GM12878 (cell line): ENCODE results near the gene LRRC52. TPM values are rescaled to one million over a fixed set of nuclear protein-coding genes. Genes with fewer than 3 reads are reported as not detected.

ENCODE experiments used
- ATAC-seq: fragments of 200-7000 bp; cut with Tn5 transposase; 3 replicates; pipeline ENCODE4 v1.9.1; 2020; ENCODE audit warnings: mild to moderate bottlenecking, moderate library complexity
- BruUV-seq: library from RNA; stranded (reverse); fragments of 400-500 nt; replicated peaks from 2 replicates; lab custom pipeline; 2021; lab: Mats Ljungman, UMichigan
- CTCF ChIA-PET: fragments of 300-600 bp; sonication (Branson Sonifier 250); formaldehyde crosslinking; extraction: SDS; loops from one replicate; lab custom pipeline; 2021; ENCODE audit warnings: inconsistent platforms; lab: Yijun Ruan, JAX
- POLR2A ChIA-PET: fragments of 350-600 bp; formaldehyde crosslinking; extraction: SDS; loops from one replicate; lab custom pipeline; 2021; ENCODE audit warnings: inconsistent platforms; lab: Charles Lee
- RAD21 ChIA-PET: fragments of 300-600 bp; sonication (Branson Sonifier 250); formaldehyde crosslinking; loops from one replicate; lab custom pipeline; 2023; ENCODE audit warnings: antibody characterized with exemption; ENCODE audit not compliant: unreplicated experiment; lab: Charles Lee
- SMC1A ChIA-PET: fragments of 300-600 bp; sonication (Branson Sonifier 250); formaldehyde crosslinking; loops from one replicate; lab custom pipeline; 2023; ENCODE audit not compliant: unreplicated experiment, uncharacterized antibody; lab: Charles Lee
- DNase-seq: peaks from one replicate; pipeline ENCODE4 v3.0.0-alpha.2; 2011; ENCODE audit warnings: low read depth, low spot score
- FAIRE-seq: peaks from 3 replicates; lab custom pipeline; 2011; peaks lifted over from hg19 to GRCh38; lab: Jason Lieb, UNC
- H2AFZ ChIP-seq: 2 replicates; pipeline ENCODE4 v1.6.0; 2011; ENCODE audit warnings: low read depth, low read length, control low read depth; ENCODE audit not compliant: control insufficient read depth
- H3K27ac ChIP-seq: 2 replicates; pipeline ENCODE4 v1.5.1; 2011; ENCODE audit warnings: control low read depth; ENCODE audit not compliant: control insufficient read depth, insufficient read depth
- H3K27me3 ChIP-seq, 2 experiments: replicated peaks in 1 of 2; 2 replicates each; pipeline versions ENCODE4 v1.6.0 to v1.6.1; 2011; ENCODE audit warnings: low read length in 1 of 2; ENCODE audit not compliant: control insufficient read depth in 2 of 2, insufficient read depth in 2 of 2
- H3K36me3 ChIP-seq, 2 experiments: 2 replicates each; pipeline ENCODE4 v1.5.1; 2011; ENCODE audit warnings: low read length in 1 of 2; ENCODE audit not compliant: control insufficient read depth in 2 of 2, insufficient read depth in 2 of 2
- H3K4me1 ChIP-seq: 2 replicates; pipeline ENCODE4 v1.6.1; 2011; ENCODE audit warnings: mild to moderate bottlenecking, low read length, moderate library complexity, mixed read lengths; ENCODE audit not compliant: control insufficient read depth, insufficient read depth
- H3K4me2 ChIP-seq: 2 replicates; pipeline ENCODE4 v1.6.0; 2011; ENCODE audit warnings: control low read depth; ENCODE audit not compliant: control insufficient read depth, insufficient read depth
- H3K4me3 ChIP-seq: fragments of 200-600 bp; sonication (generic); 2 replicates; pipeline ENCODE4 v1.5.1; 2016
- H3K79me2 ChIP-seq: 2 replicates; pipeline ENCODE4 v1.6.0; 2011; ENCODE audit warnings: low read length; ENCODE audit not compliant: control insufficient read depth, insufficient read depth
- H3K9ac ChIP-seq: 2 replicates; pipeline ENCODE4 v1.8.0; 2011; ENCODE audit warnings: low read length, control low read depth, mixed read lengths; ENCODE audit not compliant: control insufficient read depth, insufficient read depth
- H3K9me3 ChIP-seq: replicated peaks from 3 replicates; pipeline ENCODE4 v1.5.1; 2011; ENCODE audit warnings: mild to moderate bottlenecking, low read length; ENCODE audit not compliant: control insufficient read depth, insufficient read depth
- H4K20me1 ChIP-seq: 2 replicates; pipeline ENCODE4 v1.6.0; 2011; ENCODE audit not compliant: control insufficient read depth, insufficient read depth
- BMI1 ChIP-seq: fragments of 450-650 bp; IDR thresholded peaks from 2 replicates; pipeline ENCODE4 v1.6.1; 2016; ENCODE audit warnings: mild to moderate bottlenecking, moderate library complexity, borderline replicate concordance
- CREB1 ChIP-seq: IDR thresholded peaks from 2 replicates; pipeline ENCODE4 v1.6.1; 2012; ENCODE audit warnings: low read depth, mild to moderate bottlenecking, inconsistent platforms
- CREM ChIP-seq: IDR thresholded peaks from 2 replicates; pipeline ENCODE4 v1.6.1; 2014; ENCODE audit warnings: antibody characterized with exemption, low read depth
- EGR1 ChIP-seq, 2 experiments: IDR thresholded peaks; 1 replicate in 1 of 2; 2 replicates in 1 of 2; pipeline ENCODE4 v1.6.1; 2011 to 2012; ENCODE audit warnings: low read depth in 2 of 2, low read length in 2 of 2, borderline replicate concordance in 1 of 2, mild to moderate bottlenecking in 1 of 2, moderate library complexity in 1 of 2
- FOXK2 ChIP-seq: fragments of 450-650 bp; IDR thresholded peaks from 2 replicates; pipeline ENCODE4 v1.6.1; 2017; ENCODE audit warnings: mild to moderate bottlenecking, moderate library complexity
- GABPA ChIP-seq: IDR thresholded peaks from 2 replicates; pipeline ENCODE4 v1.6.1; 2014; ENCODE audit warnings: antibody characterized with exemption, low read depth, mild to moderate bottlenecking, inconsistent platforms
- IKZF1 ChIP-seq: fragments of 450-650 bp; conservative IDR thresholded peaks from 2 replicates; pipeline ENCODE4 v1.6.1; 2017; ENCODE audit warnings: antibody characterized with exemption, mild to moderate bottlenecking
- JUND ChIP-seq: IDR thresholded peaks from 2 replicates; pipeline ENCODE4 v1.6.1; 2012; ENCODE audit warnings: low read depth, mild to moderate bottlenecking, low read length, improper control_type of control experiment, moderate library complexity
- KDM1A ChIP-seq: fragments of 200-600 bp; sonication (generic); IDR thresholded peaks from 2 replicates; pipeline ENCODE4 v1.6.1; 2016; ENCODE audit warnings: borderline replicate concordance
- MTA3 ChIP-seq: IDR thresholded peaks from 2 replicates; pipeline ENCODE4 v1.6.1; 2012; ENCODE audit warnings: low read length, inconsistent platforms, borderline replicate concordance
- NFYA ChIP-seq: IDR thresholded peaks from 2 replicates; pipeline ENCODE4 v1.6.1; 2011; ENCODE audit warnings: low read depth, mild to moderate bottlenecking, low read length, improper control_type of control experiment, borderline replicate concordance
- PAX8 ChIP-seq: fragments of 450-650 bp; IDR thresholded peaks from 2 replicates; pipeline ENCODE4 v1.6.1; 2017; ENCODE audit warnings: mild to moderate bottlenecking, moderate library complexity
- RAD21 ChIP-seq: IDR thresholded peaks from 2 replicates; pipeline ENCODE4 v1.6.1; 2011; ENCODE audit warnings: mild to moderate bottlenecking, low read depth, low read length, moderate library complexity; ENCODE audit not compliant: insufficient read depth
- SUZ12 ChIP-seq: fragments of 200-600 bp; sonication (generic); IDR thresholded peaks from one replicate; pipeline ENCODE4 v1.6.1; 2018; ENCODE audit warnings: antibody characterized with exemption, mild to moderate bottlenecking; ENCODE audit not compliant: unreplicated experiment
- ZNF217 ChIP-seq: fragments of 450-650 bp; IDR thresholded peaks from 2 replicates; pipeline ENCODE4 v1.6.1; 2017; ENCODE audit warnings: antibody characterized with exemption, mild to moderate bottlenecking
- WGBS: methylation state at CpG from one replicate; pipeline ENCODE4 v1.1.6; 2016; ENCODE audit warnings: low lambda C conversion rate; ENCODE audit not compliant: insufficient replicate concordance, insufficient coverage; ENCODE audit errors: missing lambda C conversion rate; 5-methylcytosine and 5-hydroxymethylcytosine counted together
- in situ Hi-C: fragments of 300-500 bp; cut with MboI; formaldehyde crosslinking; loops from 9 replicates; pipeline ENCODE4 v1.14.3; 2018; ENCODE audit warnings: mixed read lengths
- intact Hi-C: fragments of 100-400 bp; cut with micrococcal nuclease; formaldehyde crosslinking; loops from one replicate; pipeline ENCODE4 v1.14.2; 2022; ENCODE audit not compliant: unreplicated experiment
- polyA plus RNA-seq, 11 experiments: library from polyadenylated mRNA; depleted of rRNA in 4 of 11; unstranded in 6 of 11; stranded (reverse) in 5 of 11; fragments of >200 nt; fragmentation: Nextera tagmentation in 4 of 11; fragmentation: Illumina TruSeq in 1 of 11; extraction: Ambion mirVana in 4 of 11; extraction: Trizol in 1 of 11; gene quantifications; 1 replicate in 1 of 11; 2 replicates in 10 of 11; pipeline versions ENCODE4 v1.2.1 to v1.2.3, GENCODE V29; 2011 to 2016; ENCODE audit warnings: inconsistent platforms in 2 of 11, missing spikeins in 2 of 11, low read depth in 1 of 11
- total RNA-seq, 4 experiments: library from RNA; depleted of rRNA in 3 of 4; stranded (reverse); fragments of >200 nt in 3 of 4; fragmentation: Illumina TruSeq in 1 of 4; extraction: Trizol in 1 of 4; gene quantifications; 2 replicates each; pipeline versions ENCODE4 v1.2.1 to v1.2.3, GENCODE V29; 2013 to 2021

LRRC52 gene
- total and polyA plus RNA-seq, 10 of the 15 experiments (the other 5 are each of a cell fraction or from before 2014, with no cell fraction given): not detected

DNA sequence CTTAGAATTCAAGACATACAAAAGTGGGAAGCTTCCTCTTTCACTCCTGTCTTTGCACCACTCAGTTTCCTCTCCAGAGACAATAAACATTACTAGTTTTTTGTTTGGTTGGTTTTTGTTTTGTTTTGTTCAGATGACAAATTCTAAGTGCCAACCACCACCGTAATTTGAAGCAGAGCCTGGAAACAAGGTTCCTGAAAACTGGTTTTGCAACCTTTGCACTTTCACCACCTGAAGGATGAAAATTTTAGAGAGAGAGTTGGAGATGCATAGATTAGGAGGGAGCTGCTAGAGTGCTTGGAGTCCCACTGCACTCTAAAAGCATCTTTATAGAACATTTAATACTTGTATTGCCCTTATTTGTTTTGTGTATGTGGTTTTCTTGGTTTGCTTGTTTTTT, 67.1 kb downstream of the LRRC52 start (continued):
- TF ChIP-seq NFYA: no peak
- TF ChIP-seq KDM1A: no peak

DNA sequence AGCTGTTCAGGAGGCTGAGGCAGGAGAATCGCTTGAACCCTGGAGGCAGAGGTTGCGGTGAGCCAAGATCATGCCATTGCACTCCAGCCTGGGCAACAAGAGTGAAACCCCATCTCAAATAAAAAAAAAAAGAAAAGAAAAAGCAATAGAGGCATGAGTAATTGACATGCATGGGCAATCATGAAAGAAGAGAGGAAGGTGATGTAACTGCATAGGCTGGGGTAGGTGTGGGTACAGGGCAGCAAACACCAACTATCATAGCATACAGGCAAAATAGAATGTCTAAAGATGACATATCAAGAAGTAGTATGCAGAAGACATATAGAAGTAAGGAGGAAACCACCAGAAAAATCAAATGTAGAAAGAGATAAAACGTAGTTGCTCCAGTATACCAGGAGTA, 68.3 kb downstream of the LRRC52 start:
- ChIA-PET CTCF (interaction anchor here (0.8 kb wide), 1 partner anchor 19 kb away, joined by 3 read pairs; no protein-coding TSS in a partner anchor), RAD21 (no interaction called here), SMC1A (no interaction called here), POLR2A (no interaction called here)
- H3K36me3 ChIP-seq: no peaks in the 10 kb centered on the region
- no peaks in the 10 kb centered on the region for H3K4me1 ChIP-seq
- no peak overlapping the region for H3K4me2 ChIP-seq
- intact Hi-C loops (no loop called here), in situ Hi-C loops (no loop called here)
- H3K4me3 ChIP-seq: no peak overlapping the region
- H3K9me3 ChIP-seq: no peaks in the 10 kb centered on the region
- BruUV-seq: no TSS peak
- H3K9ac ChIP-seq: no peak overlapping the region
- no peak for DNase-seq
- no peaks in the 10 kb centered on the region for H4K20me1 ChIP-seq
- no peak overlapping the region for H3K27ac ChIP-seq
- peak; percentile 92 for ATAC-seq
- FAIRE-seq: no peak
- TF ChIP-seq CREB1: no peak
- TF ChIP-seq CREM: no peak
- no peak for TF ChIP-seq RAD21
- TF ChIP-seq BMI1: no peak
- no peak for TF ChIP-seq GABPA
- TF ChIP-seq PAX8: no peak
- no peak for TF ChIP-seq MTA3
- no peak for TF ChIP-seq IKZF1
- no peak for TF ChIP-seq FOXK2
- TF ChIP-seq SUZ12: no peak
- TF ChIP-seq JUND: no peak
- TF ChIP-seq ZNF217: no peak
- TF ChIP-seq EGR1 (IDR thresholded peaks at IDR 0.05; ENCODE audit: borderline replicate concordance in 1 of 2, low read depth in 2 of 2, low read length in 2 of 2): no peak
- TF ChIP-seq, all 136 proteins: peak for 0
- Histone ChIP-seq H2AFZ (no peak overlapping the region), H3K79me2 (no peaks in the 10 kb centered on the region), H3K27me3 (no peaks in the 10 kb centered on the region)
- 67% methylated on average over 3 of the region's 3 CpGs for WGBS

Other genes with a start within 250 kb of the LRRC52 start
- not detected in 2 replicates for gene LMX1A, start 187.3 kb upstream of the LRRC52 start, total RNA-seq (2014; rRNA removed)
- not detected in 2 replicates for gene LMX1A, start 187.3 kb upstream of the LRRC52 start, total RNA-seq (2014; rRNA removed; fragmentation: Illumina TruSeq; extraction: Trizol)
- not detected in 2 replicates for gene LMX1A, start 187.3 kb upstream of the LRRC52 start, total RNA-seq (2021)
- not detected in 2 replicates for gene LMX1A, start 187.3 kb upstream of the LRRC52 start, polyA plus RNA-seq (2011; rRNA removed)
- not detected in 2 replicates for gene LMX1A, start 187.3 kb upstream of the LRRC52 start, polyA plus RNA-seq (2014; fragmentation: Illumina TruSeq; extraction: Trizol)
- gene LMX1A, start 187.3 kb upstream of the LRRC52 start, polyA plus RNA-seq (2014; fragmentation: Nextera tagmentation; extraction: Ambion mirVana): not detected
- not detected in 2 replicates for gene LMX1A, start 187.3 kb upstream of the LRRC52 start, polyA plus RNA-seq (2014; rRNA removed)
- not detected for gene LMX1A, start 187.3 kb upstream of the LRRC52 start, polyA plus RNA-seq (2016; fragmentation: Nextera tagmentation; extraction: Ambion mirVana)
- not detected in 2 replicates for gene RXRG, start 98.9 kb upstream of the LRRC52 start, total RNA-seq (2014; rRNA removed)
- not detected in 2 replicates for gene RXRG, start 98.9 kb upstream of the LRRC52 start, total RNA-seq (2014; rRNA removed; fragmentation: Illumina TruSeq; extraction: Trizol)
- not detected in 2 replicates for gene RXRG, start 98.9 kb upstream of the LRRC52 start, total RNA-seq (2021)
- not detected in 2 replicates for gene RXRG, start 98.9 kb upstream of the LRRC52 start, polyA plus RNA-seq (2011; rRNA removed)
- gene RXRG, start 98.9 kb upstream of the LRRC52 start, polyA plus RNA-seq (2014; fragmentation: Illumina TruSeq; extraction: Trizol): not detected in 2 replicates
- gene RXRG, start 98.9 kb upstream of the LRRC52 start, polyA plus RNA-seq (2014; fragmentation: Nextera tagmentation; extraction: Ambion mirVana): not detected
- gene RXRG, start 98.9 kb upstream of the LRRC52 start, polyA plus RNA-seq (2014; rRNA removed): not detected in 2 replicates
- under 1 TPM in 1 of 2 experiments, not detected in 1; 0.10 TPM for gene RXRG, start 98.9 kb upstream of the LRRC52 start, polyA plus RNA-seq (2016; fragmentation: Nextera tagmentation; extraction: Ambion mirVana)
- 55.3 and 63.2 TPM in 2 replicates for gene MGST3, start 87.2 kb downstream of the LRRC52 start, total RNA-seq (2014; rRNA removed)
- gene MGST3, start 87.2 kb downstream of the LRRC52 start, total RNA-seq (2014; rRNA removed; fragmentation: Illumina TruSeq; extraction: Trizol): 38.0 and 44.9 TPM in 2 replicates
- 37.3 and 41.4 TPM in 2 replicates for gene MGST3, start 87.2 kb downstream of the LRRC52 start, total RNA-seq (2021)
- gene MGST3, start 87.2 kb downstream of the LRRC52 start, polyA plus RNA-seq (2011; rRNA removed): 58.9 and 64.9 TPM in 2 replicates
- 41.0 and 45.6 TPM in 2 replicates for gene MGST3, start 87.2 kb downstream of the LRRC52 start, polyA plus RNA-seq (2014; fragmentation: Illumina TruSeq; extraction: Trizol)
- 100 to 1,000 TPM; 137 to 145 TPM for gene MGST3, start 87.2 kb downstream of the LRRC52 start, polyA plus RNA-seq (2014; fragmentation: Nextera tagmentation; extraction: Ambion mirVana)
- 60.3 and 72.6 TPM in 2 replicates for gene MGST3, start 87.2 kb downstream of the LRRC52 start, polyA plus RNA-seq (2014; rRNA removed)
- gene MGST3, start 87.2 kb downstream of the LRRC52 start, polyA plus RNA-seq (2016; fragmentation: Nextera tagmentation; extraction: Ambion mirVana): 100 to 1,000 TPM; 105 to 120 TPM
- gene ALDH9A1, start 154.6 kb downstream of the LRRC52 start, total RNA-seq (2014; rRNA removed): 28.7 and 34.5 TPM in 2 replicates
- gene ALDH9A1, start 154.6 kb downstream of the LRRC52 start, total RNA-seq (2014; rRNA removed; fragmentation: Illumina TruSeq; extraction: Trizol): 30.6 and 30.9 TPM in 2 replicates
- gene ALDH9A1, start 154.6 kb downstream of the LRRC52 start, total RNA-seq (2021): 34.4 and 37.0 TPM in 2 replicates
- 106 and 128 TPM in 2 replicates for gene ALDH9A1, start 154.6 kb downstream of the LRRC52 start, polyA plus RNA-seq (2011; rRNA removed)
- gene ALDH9A1, start 154.6 kb downstream of the LRRC52 start, polyA plus RNA-seq (2014; fragmentation: Illumina TruSeq; extraction: Trizol): 37.2 and 42.2 TPM in 2 replicates
- gene ALDH9A1, start 154.6 kb downstream of the LRRC52 start, polyA plus RNA-seq (2014; fragmentation: Nextera tagmentation; extraction: Ambion mirVana): 10 to 100 TPM; 25.7 to 35.6 TPM
- 22.7 and 26.7 TPM in 2 replicates for gene ALDH9A1, start 154.6 kb downstream of the LRRC52 start, polyA plus RNA-seq (2014; rRNA removed)
- 10 to 100 TPM; 49.1 to 51.5 TPM for gene ALDH9A1, start 154.6 kb downstream of the LRRC52 start, polyA plus RNA-seq (2016; fragmentation: Nextera tagmentation; extraction: Ambion mirVana)
- gene TMCO1, start 224.9 kb downstream of the LRRC52 start, total RNA-seq (2014; rRNA removed): 56.1 and 77.1 TPM in 2 replicates
- gene TMCO1, start 224.9 kb downstream of the LRRC52 start, total RNA-seq (2014; rRNA removed; fragmentation: Illumina TruSeq; extraction: Trizol): 72.6 and 76.3 TPM in 2 replicates
- gene TMCO1, start 224.9 kb downstream of the LRRC52 start, total RNA-seq (2021): 63.6 and 70.0 TPM in 2 replicates
- 166 and 184 TPM in 2 replicates for gene TMCO1, start 224.9 kb downstream of the LRRC52 start, polyA plus RNA-seq (2011; rRNA removed)
- 97.5 and 125 TPM in 2 replicates for gene TMCO1, start 224.9 kb downstream of the LRRC52 start, polyA plus RNA-seq (2014; fragmentation: Illumina TruSeq; extraction: Trizol)
- gene TMCO1, start 224.9 kb downstream of the LRRC52 start, polyA plus RNA-seq (2014; fragmentation: Nextera tagmentation; extraction: Ambion mirVana): 100 to 1,000 TPM; 184 to 253 TPM
- 43.9 and 50.3 TPM in 2 replicates for gene TMCO1, start 224.9 kb downstream of the LRRC52 start, polyA plus RNA-seq (2014; rRNA removed)
- 100 to 1,000 TPM; 155 to 156 TPM for gene TMCO1, start 224.9 kb downstream of the LRRC52 start, polyA plus RNA-seq (2016; fragmentation: Nextera tagmentation; extraction: Ambion mirVana)